Fibroblast of skin of left biceps (primary cell): ENCODE results near the gene INPP5A.

Experiments
- DNase-seq, 2 experiments: peaks; one replicate each; pipeline ENCODE4 v3.0.0-alpha.2; 2013; ENCODE audit warnings: low read depth in 2 of 2

The INPP5A gene

GRCh38 chr10:132705173-132705572, 167.6 kb downstream of the INPP5A start:
- no peak for DNase-seq

- DNase-seq = no peak
Observed at GRCh38 chr10:132705943-132706342, 168.4 kb downstream of the INPP5A start.

- DNase-seq = no peak
Observed at GRCh38 chr10:132706701-132707100, 169.1 kb downstream of the INPP5A start.

GRCh38 chr10:132707121-132707775, 169.7 kb downstream of the INPP5A start:
- DNase-seq = no peak

- DNase-seq = no peak
Observed at GRCh38 chr10:132707776-132708171, 170.2 kb downstream of the INPP5A start.

- no peak for DNase-seq
Observed at GRCh38 chr10:132708441-132708840, 170.9 kb downstream of the INPP5A start.

GRCh38 chr10:132708936-132709335, 171.3 kb downstream of the INPP5A start:
- DNase-seq = no peak

GRCh38 chr10:132709471-132709951, 171.9 kb downstream of the INPP5A start:
- no peak for DNase-seq

- DNase-seq = no peak
Observed at GRCh38 chr10:132710036-132710686, 172.6 kb downstream of the INPP5A start.

- no peak for DNase-seq
Observed at GRCh38 chr10:132710746-132711612, 173.4 kb downstream of the INPP5A start.

- DNase-seq = no peak
Observed at GRCh38 chr10:132711613-132712121, 174.1 kb downstream of the INPP5A start.

- no peak for DNase-seq
Observed at GRCh38 chr10:132712291-132712690, 174.7 kb downstream of the INPP5A start.

GRCh38 chr10:132712743-132713142, 175.2 kb downstream of the INPP5A start:
- no peak for DNase-seq

GRCh38 chr10:132713421-132714095, 176.0 kb downstream of the INPP5A start:
- no peak for DNase-seq

GRCh38 chr10:132714096-132714985, 176.8 kb downstream of the INPP5A start:
- DNase-seq = no peak

GRCh38 chr10:132714986-132715775, 177.6 kb downstream of the INPP5A start:
- no peak for DNase-seq

GRCh38 chr10:132715776-132716680, 178.4 kb downstream of the INPP5A start:
- DNase-seq = no peak

GRCh38 chr10:132716691-132717490, 179.3 kb downstream of the INPP5A start:
- no peak for DNase-seq
